ENCODE results near the gene ACYP2.

GRCh38 chr2:54187331-54187730, 71.9 kb downstream of the ACYP2 start:
- TF ChIP-seq GATA2 (IDR thresholded peaks at IDR 0.05; ENCODE audit: low read depth, low read length) (no peak), GATA3 (IDR thresholded peaks at IDR 0.05; ENCODE audit: low read depth, low read length) (no peak)

All from SH-SY5Y (cell line).